Activated naive CD4-positive, alpha-beta T cell treated with anti-CD3 and anti-CD28 coated beads, Interleukin-2, amount 50 U/mL, for 16 hours (primary cell): Measurements from ENCODE around the gene CDH4.

ENCODE experiments used
- DNase-seq: peaks from one replicate; pipeline ENCODE4 v3.0.0-alpha.2; 2020

CDH4 gene

GRCh38 chr20:61763740-61764400, 511.8 kb downstream of the CDH4 start:
- no peak for DNase-seq

GRCh38 chr20:61764471-61765025, 512.5 kb downstream of the CDH4 start:
- no peak for DNase-seq

DNA sequence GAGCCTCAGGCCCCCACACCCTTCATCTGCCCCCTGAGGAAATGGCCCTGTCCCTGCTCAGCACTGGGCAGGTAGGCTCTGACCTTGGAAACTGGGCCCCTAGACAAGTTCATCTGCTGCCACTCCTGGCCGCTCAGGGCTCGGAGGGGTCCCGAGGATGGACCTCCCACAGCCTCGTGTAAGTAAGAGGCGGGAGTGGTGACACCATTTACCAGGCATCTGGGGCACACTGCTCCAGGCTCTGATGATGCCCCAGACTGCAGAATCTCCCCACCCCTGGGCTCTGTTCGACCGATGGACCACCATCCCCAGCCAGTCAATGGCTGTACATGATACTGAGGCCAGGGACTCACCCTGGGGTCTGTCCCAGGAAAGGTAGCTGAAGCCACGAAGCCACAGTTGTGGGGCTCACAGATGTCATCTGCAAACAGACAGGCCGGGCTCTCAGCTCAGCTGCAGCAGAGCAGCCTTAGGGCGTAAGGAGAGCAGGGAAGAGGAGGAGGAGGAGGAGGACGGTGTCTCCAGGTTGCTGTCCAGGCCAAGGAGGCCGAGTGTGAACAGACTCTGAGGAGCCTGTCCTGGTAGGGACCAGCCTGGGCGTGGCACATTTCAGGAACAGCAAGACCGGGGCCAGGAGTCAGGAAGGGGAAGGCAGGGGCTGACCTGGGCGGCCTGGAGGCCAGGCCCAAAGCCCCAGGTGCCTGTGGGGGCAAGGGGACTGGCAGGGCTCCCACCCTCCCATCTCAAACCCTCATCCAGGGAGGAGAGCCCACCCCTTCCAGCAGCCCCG, 513.2 kb downstream of the CDH4 start:
- no peak for DNase-seq

DNA sequence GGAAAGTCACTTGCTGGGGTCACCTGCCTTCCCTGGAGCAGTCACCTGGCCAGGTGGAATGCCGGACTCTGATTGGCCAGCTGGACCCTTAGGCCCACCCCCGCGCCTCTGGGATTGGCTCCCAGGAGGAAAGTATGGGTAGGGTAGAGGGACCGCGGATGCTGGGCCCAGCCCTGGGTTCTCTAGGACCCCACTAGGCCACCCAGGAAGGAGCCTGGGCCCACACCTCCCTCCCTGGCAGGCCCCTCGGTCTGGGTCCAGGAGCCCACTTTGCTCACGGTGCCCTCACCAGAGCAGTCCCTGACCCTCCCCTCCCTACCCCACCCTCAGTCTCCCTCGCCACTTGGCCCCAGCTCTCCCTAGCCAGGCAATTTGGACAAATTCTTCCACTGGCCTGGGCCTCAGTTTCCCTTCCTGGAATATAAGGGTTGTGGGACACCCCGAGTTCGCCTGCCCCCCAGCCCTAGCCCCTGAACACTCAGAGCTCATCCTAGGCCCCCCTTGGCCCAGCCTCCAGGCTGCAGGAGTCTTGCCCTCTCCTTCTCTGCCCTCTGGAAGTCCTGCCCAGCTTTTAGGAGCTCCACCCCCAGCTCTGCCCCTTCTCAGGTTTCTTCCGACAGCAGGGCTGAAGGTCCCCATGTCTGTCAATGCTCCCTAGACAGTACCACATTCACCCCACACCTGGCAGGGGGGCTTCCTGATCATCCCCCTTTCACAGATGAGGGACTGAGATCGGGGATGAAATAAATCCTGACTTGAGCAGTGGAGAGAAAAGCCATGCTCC, 514.0 kb downstream of the CDH4 start:
- DNase-seq: no peak

- DNase-seq: no peak
Measured at GRCh38 chr20:61766921-61767610, 515.0 kb downstream of the CDH4 start.

GRCh38 chr20:61767761-61768494, 515.9 kb downstream of the CDH4 start:
- DNase-seq: no peak

DNA sequence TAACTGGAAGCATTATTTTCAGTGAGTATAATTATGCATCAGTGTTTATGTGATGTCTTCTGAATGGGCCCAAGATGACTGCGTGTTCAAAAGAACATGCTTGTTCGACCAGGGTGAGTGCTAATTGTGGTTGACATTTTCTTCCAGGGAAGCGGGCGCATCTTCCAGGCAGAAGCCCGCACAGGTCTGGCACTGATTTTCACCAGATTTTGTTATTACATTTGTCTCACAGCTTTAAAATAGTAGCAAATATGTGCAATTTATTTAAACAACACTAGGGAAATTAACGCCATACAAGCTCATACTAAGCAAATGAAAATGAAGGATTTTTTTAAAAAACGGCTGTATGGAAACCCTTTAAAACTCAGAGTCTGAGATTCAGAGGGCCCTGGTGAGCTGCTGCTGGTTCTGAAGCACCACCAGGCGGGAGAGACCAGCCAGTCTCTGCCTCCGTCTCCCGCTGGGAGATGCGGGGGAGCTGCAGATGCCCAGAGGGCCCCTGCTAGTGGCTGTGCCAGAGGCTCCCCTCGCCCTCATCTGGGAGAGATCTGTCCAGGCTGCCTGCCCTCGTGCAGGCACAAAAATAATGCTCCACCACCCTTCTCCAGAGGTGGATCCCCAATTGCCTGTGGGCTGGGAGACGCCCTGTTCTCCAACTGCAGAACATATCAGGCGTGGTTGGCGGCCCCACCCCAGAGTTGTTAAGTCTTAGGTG, 516.7 kb downstream of the CDH4 start:
- DNase-seq: no peak

DNA sequence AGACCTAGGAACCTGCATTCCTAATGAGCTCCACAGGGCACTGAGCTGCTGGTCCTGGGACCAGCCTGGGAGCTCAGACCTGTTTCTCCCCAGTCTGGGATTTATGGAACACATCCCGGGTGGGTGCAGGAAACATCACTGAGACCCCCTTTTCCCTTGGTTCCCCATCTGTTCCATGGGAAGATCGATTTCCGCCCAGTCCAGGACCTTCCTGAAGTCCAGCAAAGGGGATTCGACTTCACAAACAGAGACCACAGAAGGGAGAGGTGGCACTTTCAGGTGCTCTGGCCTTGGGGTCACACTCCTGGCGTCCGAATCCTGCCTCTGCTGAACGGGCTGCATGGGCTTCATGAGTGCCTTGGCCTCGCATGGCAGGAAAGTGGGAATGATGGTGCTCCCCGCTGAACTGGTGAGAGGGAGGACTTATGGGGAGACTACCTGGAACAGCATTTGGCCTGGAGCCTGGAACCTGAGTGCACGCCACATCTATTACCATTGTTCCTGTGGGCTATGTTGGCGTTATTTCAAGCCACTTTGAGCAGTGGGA, 517.3 kb downstream of the CDH4 start:
- DNase-seq: no peak

DNA sequence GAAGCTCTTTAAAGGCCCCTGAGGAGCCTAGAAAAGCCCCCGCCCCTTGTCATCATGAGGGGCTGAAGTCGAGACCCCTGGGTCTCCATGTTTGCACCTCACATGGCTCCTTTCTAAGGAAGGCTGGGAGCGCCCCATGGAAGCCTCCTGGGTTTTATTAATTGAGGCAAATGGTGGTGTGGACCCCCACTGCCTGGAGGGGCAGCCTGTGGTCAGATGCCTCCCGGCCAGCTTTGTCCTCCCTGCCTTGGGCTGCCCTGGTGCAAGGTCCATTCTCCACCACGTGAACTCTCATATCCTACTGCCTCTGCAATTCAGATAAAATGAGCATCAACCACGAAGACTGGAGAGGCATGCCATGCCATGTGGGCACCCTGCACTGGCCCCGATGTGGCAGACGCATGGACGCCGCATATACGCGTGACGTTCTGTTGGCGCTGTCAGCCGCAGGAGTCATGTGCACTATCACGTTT, 518.1 kb downstream of the CDH4 start:
- DNase-seq: no peak

DNA sequence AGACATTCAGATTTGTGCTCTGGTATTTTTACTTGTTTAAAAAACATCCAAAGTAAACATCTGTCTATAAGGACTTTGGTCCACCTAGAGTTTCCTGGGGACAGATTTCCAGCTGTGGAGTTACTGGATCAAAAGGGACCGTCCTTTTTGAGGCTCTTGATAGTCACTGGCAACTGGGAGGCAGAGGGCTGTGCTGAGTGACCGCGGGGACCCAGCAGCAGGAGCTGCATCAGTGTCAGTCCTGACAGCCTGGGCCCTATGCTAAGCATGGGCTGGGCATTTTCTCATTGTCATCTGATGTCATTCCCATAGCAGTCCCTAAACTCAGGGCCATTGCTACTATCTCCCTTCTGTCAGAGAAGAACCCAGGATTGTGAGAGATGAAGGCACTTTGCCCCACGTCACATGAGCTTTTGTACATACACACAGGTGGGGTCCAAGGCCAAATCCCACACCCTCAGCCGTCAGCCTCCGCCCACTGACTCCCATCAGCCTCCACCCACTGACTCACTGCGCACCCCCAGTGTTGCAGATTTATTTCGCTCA, 519.8 kb downstream of the CDH4 start:
- no peak for DNase-seq

GRCh38 chr20:61772828-61773631, 521.0 kb downstream of the CDH4 start:
- DNase-seq: no peak

- no peak for DNase-seq
Measured at GRCh38 chr20:61773926-61774587, 522.0 kb downstream of the CDH4 start.

GRCh38 chr20:61775423-61775822, 523.4 kb downstream of the CDH4 start:
- no peak for DNase-seq

DNA sequence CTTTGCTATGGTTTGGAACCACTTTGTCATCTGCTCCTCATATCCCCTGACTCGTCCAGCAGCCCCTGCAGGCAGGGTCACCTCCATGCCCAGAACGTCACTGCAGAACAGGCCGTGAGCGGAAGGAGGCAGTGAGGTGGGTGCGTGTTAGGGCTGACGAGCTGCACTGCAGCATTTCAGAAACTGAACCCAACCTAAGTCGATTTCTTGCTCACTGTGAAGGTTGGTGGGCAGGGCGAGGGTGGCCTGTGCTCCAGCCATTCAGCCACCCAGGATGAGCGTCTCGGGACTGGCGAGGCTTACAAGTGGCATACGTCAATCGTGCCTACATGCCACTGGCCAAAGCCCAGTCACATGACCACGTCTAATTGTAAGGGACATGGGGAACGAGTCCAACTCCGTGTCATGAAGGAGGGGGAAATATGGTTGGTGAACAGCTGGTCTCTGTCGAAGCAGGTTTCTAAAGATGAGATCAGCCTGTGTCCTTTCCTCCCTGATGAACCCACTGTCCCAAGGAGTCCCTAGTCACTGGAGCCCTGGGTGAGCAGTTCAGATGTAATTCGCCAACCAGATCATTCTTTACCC, 524.5 kb downstream of the CDH4 start:
- DNase-seq: no peak

DNA sequence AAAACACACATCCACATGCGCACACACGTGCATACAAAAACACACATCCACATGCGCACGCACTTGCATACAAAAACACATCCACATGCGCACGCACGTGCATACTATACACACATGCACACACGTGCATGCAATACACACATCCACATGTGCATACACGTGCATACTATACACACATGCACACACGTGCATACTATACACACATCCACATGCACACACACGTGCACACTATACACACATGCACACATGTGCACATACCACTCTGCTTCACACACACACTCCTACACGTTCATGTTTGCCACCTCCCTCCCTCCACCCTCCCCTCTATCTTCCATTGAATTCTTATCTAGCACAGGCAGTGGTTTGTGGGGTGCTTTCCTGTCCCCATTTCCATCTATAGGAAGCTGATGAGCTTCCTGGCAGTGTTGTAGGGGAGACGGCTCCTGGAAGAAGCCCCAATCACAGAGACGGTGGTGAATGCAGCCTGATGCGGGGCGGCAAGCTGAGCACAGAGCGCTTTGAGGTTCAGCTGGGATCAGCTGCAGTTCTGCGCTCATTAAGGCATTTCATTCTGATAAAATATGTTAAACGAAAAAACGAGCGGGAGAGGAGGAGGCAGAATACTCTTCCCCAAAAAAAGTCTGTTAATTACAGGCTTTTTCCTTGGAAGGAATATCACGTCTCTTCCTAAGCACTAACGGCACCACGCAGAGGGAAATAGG, 525.9 kb downstream of the CDH4 start:
- DNase-seq: no peak

- no peak for DNase-seq
Measured at GRCh38 chr20:61778495-61778863, 526.4 kb downstream of the CDH4 start.

DNA sequence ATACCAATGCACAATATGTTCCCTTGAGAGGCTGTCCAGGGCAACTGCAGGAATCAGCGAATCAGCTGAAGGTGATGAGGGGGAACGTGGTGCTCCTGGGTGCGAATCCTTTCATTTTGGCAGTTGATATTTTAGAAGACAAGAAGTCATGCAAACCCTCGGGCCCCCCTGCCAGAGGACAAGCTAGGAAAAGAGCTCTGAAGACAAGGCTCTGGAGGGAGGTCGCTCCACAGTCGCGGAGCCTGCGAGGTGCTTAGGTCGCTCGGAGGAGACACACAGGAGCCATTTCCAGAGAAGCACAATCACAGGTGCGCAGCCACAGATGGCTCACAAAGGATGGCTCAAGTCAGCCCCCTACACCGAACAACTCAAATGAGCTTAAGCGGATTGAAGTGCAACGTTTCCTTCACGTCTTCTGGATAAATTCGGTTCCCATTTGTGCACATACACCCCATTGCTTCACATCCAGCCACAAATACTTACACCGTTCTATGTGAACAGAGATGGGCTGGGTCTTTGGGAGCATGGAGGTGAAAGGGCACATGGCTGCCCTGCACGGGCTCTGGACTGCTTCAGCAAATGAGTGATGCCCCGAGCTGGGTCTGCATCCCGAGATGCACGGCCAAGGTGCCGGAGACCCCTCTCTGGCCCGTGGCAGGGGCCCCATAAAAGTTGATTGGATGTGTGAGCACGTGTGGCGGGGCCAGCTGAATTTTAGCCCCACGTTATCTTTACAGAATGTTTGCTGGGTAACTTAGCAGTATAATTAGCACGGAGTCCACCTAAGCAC, 527.3 kb downstream of the CDH4 start:
- no peak for DNase-seq
